ENCODE results near the gene CDCA5.

The CDCA5 gene

GRCh38 chr11:65112546-65113360 lies 28.9 kb upstream of the CDCA5 start:
- Histone ChIP-seq H3K27me3 (ENCODE audit: insufficient read depth, low read length, poor library complexity, severe bottlenecking) (no peaks in the 10 kb centered on the region), H3K4me3 (ENCODE audit: low read length, poor library complexity, severe bottlenecking) (peak overlapping the region; percentile 75), H3K36me3 (ENCODE audit: insufficient read depth, low read length) (peaks cover 13% of the 10 kb centered on the region; the same call in 1 of the 2 replicates), H3K4me1 (ENCODE audit: insufficient read depth, low read length, poor library complexity, severe bottlenecking) (peaks cover 26% of the 10 kb centered on the region), H3F3A (ENCODE audit: low read depth) (peaks cover 5% of the 10 kb centered on the region; the same call in 1 of the 2 replicates), H3K79me2 (ENCODE audit: insufficient read depth, low read length) (peaks cover 14% of the 10 kb centered on the region; the same call in 1 of the 2 replicates), H3K9me3 (ENCODE audit: insufficient read depth, low read depth, low read length) (no peaks in the 10 kb centered on the region), H3K4me2 (ENCODE audit: low read depth, low read length, poor library complexity, severe bottlenecking) (peak overlapping the region; percentile 97), H4K20me1 (ENCODE audit: insufficient read depth, low read length, poor library complexity, severe bottlenecking) (peaks cover 6% of the 10 kb centered on the region), H3K9ac (ENCODE audit: low read depth, low read length, poor library complexity, severe bottlenecking) (peak overlapping the region; percentile 74), H2AFZ (ENCODE audit: low read length) (peak overlapping the region; percentile 62; the same call in 1 of the 2 replicates), H3K9me2 (replicated peaks; ENCODE audit: low read depth, low read length) (no peaks in the 10 kb centered on the region)
- TF ChIP-seq CTCF (conservative IDR thresholded peaks at IDR 0.05; ENCODE audit: low read length) = peak; percentile 74
- TF ChIP-seq EZH2phosphoT487 (IDR thresholded peaks at IDR 0.05; ENCODE audit: borderline replicate concordance) = no peak

GRCh38 chr11:65111744-65112545 lies 28.1 kb upstream of the CDCA5 start, which contains the start of gene TM7SF2:
TSS of gene TM7SF2 (plus strand) at chr11:65111872. CDS start at chr11:65112016, 144 bp downstream.
- Histone ChIP-seq H4K20me1 (ENCODE audit: insufficient read depth, low read length, poor library complexity, severe bottlenecking) (peaks cover 6% of the 10 kb centered on the region), H2AFZ (ENCODE audit: low read length) (peak within 1 kb of the TSS; percentile 62; the same call in 1 of the 2 replicates)

More at GRCh38 chr11:65111744-65112545, 28.1 kb upstream of the CDCA5 start, which contains the start of gene TM7SF2:
- Histone ChIP-seq H3K9me2 (replicated peaks; ENCODE audit: low read depth, low read length) (no peaks in the 10 kb centered on the region), H3K9ac (ENCODE audit: low read depth, low read length, poor library complexity, severe bottlenecking) (peak within 1 kb of the TSS; percentile 74), H3F3A (ENCODE audit: low read depth) (peaks cover 5% of the 10 kb centered on the region; the same call in 1 of the 2 replicates), H3K4me2 (ENCODE audit: low read depth, low read length, poor library complexity, severe bottlenecking) (peak within 1 kb of the TSS; percentile 97), H3K27me3 (ENCODE audit: insufficient read depth, low read length, poor library complexity, severe bottlenecking) (no peaks in the 10 kb centered on the region), H3K36me3 (ENCODE audit: insufficient read depth, low read length) (peaks cover 13% of the 10 kb centered on the region; the same call in 1 of the 2 replicates), H3K4me3 (ENCODE audit: low read length, poor library complexity, severe bottlenecking) (peak within 1 kb of the TSS; percentile 75), H3K9me3 (ENCODE audit: insufficient read depth, low read depth, low read length) (no peaks in the 10 kb centered on the region), H3K4me1 (ENCODE audit: insufficient read depth, low read length, poor library complexity, severe bottlenecking) (peaks cover 25% of the 10 kb centered on the region), H3K79me2 (ENCODE audit: insufficient read depth, low read length) (peaks cover 10% of the 10 kb centered on the region; the same call in 1 of the 2 replicates)
- no peak for TF ChIP-seq EZH2phosphoT487 (IDR thresholded peaks at IDR 0.05; ENCODE audit: borderline replicate concordance)
- no peak for TF ChIP-seq CTCF (conservative IDR thresholded peaks at IDR 0.05; ENCODE audit: low read length)

All from Loucy (cell line).